HEK293T (cell line): ENCODE results near the gene GAB2.

Experiments
- BHLHE40 ChIP-seq: fragments of 450-650 bp; IDR thresholded peaks from 2 replicates; pipeline ENCODE4 v1.6.1; 2016; ENCODE audit warnings: mild to moderate bottlenecking, moderate library complexity, borderline replicate concordance
- TF ChIP-seq, protein P1 (sequence below): fragments of 450-650 bp; IDR thresholded peaks from 2 replicates; pipeline ENCODE4 v1.6.1; 2016

DNA sequence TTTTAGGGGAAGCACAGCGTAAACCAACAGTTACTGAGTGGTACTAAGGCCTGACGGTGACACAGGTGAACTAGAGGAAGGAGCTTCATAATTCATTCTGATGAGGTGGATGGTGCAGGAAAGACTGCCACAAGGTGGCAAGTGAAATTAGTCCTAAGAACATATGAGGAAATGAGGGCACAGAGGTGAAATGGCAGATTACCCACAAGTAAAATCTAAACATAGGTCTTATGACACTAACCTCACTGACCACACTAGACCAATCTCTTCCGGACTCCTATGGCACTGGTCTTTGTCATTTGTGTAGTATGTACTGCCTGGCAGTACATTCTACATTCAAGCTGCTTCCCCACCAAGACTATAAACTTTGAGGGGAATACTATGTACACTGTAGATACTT lies 20.2 kb downstream of the GAB2 start:
- TF ChIP-seq BHLHE40, result no peak
- TF ChIP-seq, protein P1, sequence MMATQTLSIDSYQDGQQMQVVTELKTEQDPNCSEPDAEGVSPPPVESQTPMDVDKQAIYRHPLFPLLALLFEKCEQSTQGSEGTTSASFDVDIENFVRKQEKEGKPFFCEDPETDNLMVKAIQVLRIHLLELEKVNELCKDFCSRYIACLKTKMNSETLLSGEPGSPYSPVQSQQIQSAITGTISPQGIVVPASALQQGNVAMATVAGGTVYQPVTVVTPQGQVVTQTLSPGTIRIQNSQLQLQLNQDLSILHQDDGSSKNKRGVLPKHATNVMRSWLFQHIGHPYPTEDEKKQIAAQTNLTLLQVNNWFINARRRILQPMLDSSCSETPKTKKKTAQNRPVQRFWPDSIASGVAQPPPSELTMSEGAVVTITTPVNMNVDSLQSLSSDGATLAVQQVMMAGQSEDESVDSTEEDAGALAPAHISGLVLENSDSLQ, result no peak
